GM12891 (cell line): ENCODE data around the gene FOXI1.

ENCODE experiments used
- DNase-seq: peaks from one replicate; pipeline ENCODE4 v3.0.0; 2011; ENCODE audit warnings: low spot score; ENCODE audit not compliant: insufficient read length
- FAIRE-seq: peaks from 2 replicates; lab custom pipeline; 2011; peaks lifted over from hg19 to GRCh38; lab: Jason Lieb, UNC
- PAX5 ChIP-seq: IDR thresholded peaks from 2 replicates; pipeline ENCODE4 v1.6.1; 2011; ENCODE audit warnings: low read length, moderate library complexity, mild to moderate bottlenecking; ENCODE audit not compliant: insufficient read depth, severe bottlenecking
- POLR2A ChIP-seq: IDR thresholded peaks from 2 replicates; pipeline ENCODE4 v1.6.1; 2011; ENCODE audit warnings: low read depth, low read length, control low read depth
- POLR2AphosphoS5 ChIP-seq: IDR thresholded peaks from 2 replicates; pipeline ENCODE4 v1.6.1; 2011; ENCODE audit warnings: low read depth, low read length, control low read depth
- POU2F2 ChIP-seq: IDR thresholded peaks from 2 replicates; pipeline ENCODE4 v1.6.1; 2011; ENCODE audit warnings: low read depth, mild to moderate bottlenecking, control low read depth, low read length, moderate library complexity
- SPI1 ChIP-seq: IDR thresholded peaks from 2 replicates; pipeline ENCODE4 v1.6.1; 2011; ENCODE audit warnings: low read depth, low read length, control low read depth
- TAF1 ChIP-seq: IDR thresholded peaks from 2 replicates; pipeline ENCODE4 v1.6.1; 2011; ENCODE audit warnings: low read depth, low read length, control low read depth

Gene FOXI1

DNA sequence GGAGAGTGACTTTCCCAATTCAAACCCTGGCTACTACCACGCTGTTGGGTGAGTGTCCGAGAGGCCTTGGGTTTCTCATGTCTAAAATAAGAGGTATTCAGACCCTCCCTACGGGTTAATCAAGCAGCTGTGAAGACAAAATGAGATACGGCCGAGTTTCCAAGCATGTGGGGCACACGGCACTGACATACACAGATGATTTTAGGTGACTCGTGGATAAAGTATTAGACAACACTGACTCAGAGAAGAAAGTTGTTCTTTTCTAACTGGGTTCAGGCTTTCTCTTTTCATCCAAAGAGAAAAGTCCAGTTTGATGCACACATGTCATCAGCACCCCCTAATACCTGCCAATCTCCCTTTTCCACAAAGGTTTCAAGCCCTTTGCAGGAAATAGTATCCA is 15.6 kb downstream of the FOXI1 start:
- TF ChIP-seq TAF1 (no peak), PAX5 (no peak), POU2F2 (no peak), POLR2AphosphoS5 (no peak), POLR2A (no peak), SPI1 (no peak)
- no peak for DNase-seq
- no peak for FAIRE-seq

DNA sequence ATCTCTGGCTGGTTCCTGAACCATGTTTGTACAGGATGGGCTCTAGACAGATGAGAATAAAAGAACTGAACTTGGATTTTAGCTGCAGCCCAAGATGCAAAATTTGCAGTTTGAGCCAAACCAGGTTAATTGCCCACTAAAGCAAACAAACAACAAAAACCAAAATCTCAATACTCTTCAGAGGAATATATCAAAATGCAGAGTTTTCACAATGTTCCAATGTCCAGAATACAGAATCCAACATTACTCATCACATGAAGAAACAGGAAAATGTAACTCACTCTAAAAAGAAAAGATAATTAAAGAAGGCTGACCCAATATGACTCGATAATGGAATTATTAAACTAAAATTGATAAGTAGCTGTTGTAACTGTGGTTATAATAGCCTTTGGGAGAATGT is 20.4 kb downstream of the FOXI1 start:
- no peak for TF ChIP-seq POLR2A
- TF ChIP-seq SPI1 = no peak
- TF ChIP-seq POU2F2 = no peak
- no peak for TF ChIP-seq TAF1
- TF ChIP-seq POLR2AphosphoS5 = no peak
- TF ChIP-seq PAX5 = no peak
- DNase-seq = no peak
- no peak for FAIRE-seq

DNA sequence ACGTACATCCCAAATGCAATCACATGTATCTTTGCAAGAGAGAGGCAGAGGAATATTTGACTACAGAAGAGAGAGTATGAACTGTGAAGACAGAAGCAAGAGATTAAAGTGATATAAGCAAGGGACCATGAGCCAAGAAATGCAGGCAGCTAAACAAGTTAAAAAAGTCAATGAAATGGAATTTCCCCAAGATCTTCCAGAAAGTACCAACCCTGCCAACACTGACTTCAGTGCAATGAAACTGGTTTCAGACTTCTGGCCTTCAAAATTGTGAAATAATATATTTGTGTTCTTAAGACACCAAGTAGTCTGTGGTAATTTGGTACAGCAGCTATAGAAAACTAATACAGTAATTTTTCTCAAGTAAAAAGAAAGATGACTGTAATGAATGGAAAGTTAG is 20.9 kb downstream of the FOXI1 start:
- no peak for DNase-seq
- TF ChIP-seq POLR2A = no peak
- TF ChIP-seq PAX5 = no peak
- TF ChIP-seq TAF1 = no peak
- TF ChIP-seq POLR2AphosphoS5 = no peak
- no peak for TF ChIP-seq POU2F2
- no peak for TF ChIP-seq SPI1
- FAIRE-seq = no peak

DNA sequence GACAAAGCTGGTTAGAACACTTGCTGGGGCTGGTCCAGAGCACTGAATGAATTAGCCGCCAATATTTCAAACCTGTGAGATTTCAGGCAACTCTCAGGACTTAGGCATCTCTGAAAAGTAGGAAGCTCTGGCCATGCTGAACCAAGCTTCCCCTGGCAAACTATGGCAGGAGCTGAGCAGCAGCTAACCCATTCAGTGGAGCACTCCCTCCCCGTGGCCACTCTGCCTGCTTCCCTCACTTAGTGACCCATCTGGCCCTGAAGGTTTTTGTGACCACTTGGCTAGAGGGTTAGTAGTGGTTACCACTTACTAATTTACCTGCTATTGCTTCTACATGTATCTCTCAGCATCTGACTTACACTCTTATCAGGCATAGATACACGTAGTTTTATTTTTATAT is 25.5 kb downstream of the FOXI1 start:
- no peak for TF ChIP-seq TAF1
- no peak for TF ChIP-seq PAX5
- TF ChIP-seq POU2F2 = no peak
- TF ChIP-seq SPI1 = no peak
- no peak for TF ChIP-seq POLR2A
- no peak for TF ChIP-seq POLR2AphosphoS5
- no peak for DNase-seq
- no peak for FAIRE-seq

DNA sequence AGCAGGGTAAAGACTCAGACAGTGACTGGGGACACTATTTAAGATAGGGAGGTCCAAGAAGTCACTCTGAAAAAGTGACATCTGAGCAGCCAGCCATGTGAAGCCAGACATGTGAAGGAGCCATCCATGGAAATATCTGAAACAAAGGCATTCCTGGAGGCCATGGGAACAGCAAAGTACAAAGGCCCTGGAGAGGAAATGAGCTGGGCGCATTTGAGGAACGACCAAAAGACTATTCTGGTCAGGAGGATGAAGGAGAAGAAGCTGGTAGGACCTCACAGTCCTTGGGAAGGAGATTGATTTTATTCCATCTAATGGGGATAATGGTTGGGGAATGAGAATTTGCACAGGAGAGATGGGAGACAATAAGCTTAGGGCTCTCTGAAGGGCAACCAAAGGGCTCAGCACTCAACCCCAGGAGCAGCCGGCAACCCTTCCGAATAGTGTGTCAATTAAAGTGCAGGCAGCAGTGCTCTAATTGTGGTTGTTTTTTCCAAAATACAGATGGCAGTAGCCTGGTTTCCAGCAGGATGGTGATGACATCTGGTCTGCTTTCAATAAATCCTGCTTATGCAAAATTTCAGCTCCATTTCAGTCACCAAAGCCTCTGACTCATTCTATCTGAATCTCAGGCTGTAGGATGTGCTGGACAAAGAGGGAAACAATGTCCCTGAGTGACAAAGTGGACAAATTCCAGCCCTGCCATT is 26.7 kb downstream of the FOXI1 start:
- DNase-seq (no peak), FAIRE-seq (no peak)
- TF ChIP-seq POLR2AphosphoS5 = no peak

DNA sequence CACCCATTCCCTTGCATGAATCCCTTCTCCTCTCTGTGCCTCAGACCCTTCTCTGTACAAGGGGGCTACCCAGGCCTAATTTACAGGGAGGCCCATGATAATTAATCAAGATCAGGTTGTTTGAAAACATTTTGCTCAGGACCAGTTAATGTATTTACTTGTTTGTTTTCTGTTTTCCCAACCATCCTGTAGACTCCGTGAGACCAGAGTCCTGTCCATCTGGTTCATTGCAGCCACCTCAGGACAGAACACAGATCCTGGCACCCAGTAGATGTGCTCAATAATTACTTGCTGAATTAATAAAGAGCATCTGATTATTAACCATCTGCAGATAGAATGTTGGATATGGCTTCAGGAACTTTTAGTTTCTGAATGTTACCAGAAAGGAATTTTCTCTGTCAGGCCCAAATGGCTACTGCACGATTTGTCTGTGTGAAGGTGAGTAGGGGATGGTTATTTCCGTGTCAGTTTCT is 27.3 kb downstream of the FOXI1 start:
- no peak for DNase-seq
- TF ChIP-seq POU2F2 (no peak), SPI1 (no peak), PAX5 (no peak), POLR2A (no peak), POLR2AphosphoS5 (no peak), TAF1 (no peak)
- no peak for FAIRE-seq

DNA sequence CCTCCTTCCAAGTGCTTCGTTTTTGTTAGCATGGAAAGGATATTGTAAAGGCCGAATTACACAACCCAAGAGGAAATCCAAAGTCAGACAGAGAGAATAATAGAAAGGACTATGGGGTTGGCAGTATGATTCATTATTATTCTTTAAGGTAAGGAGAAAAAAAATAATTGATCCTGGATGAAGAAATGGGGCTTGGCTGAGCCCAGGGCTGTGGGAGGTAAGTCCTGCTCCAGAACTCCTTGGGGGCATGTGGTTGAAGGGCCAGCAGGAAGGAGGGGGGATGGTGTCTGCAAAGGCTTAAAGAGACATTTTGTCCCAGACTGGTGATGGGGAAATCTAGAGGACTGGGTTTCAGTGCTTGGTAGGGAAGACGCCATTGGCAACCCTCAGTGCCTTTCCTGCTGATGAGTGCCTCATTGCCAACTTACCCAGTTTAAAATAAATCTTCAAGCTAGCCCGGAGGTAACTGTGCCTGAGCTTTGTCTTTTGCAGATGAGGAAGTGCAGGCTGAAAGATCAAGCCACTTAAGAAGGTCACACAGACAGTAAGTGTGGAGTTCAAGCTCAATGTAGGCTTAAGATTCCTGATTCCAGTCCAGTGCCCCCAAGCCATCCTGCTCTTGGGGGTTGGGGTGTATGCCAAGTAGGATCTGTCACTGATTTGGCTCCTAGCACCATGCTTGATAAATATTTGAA is 30.2 kb downstream of the FOXI1 start:
- no peak for FAIRE-seq
- no peak for DNase-seq
- no peak for TF ChIP-seq SPI1
- no peak for TF ChIP-seq POLR2AphosphoS5
- no peak for TF ChIP-seq POU2F2
- no peak for TF ChIP-seq TAF1
- TF ChIP-seq POLR2A = no peak
- no peak for TF ChIP-seq PAX5

DNA sequence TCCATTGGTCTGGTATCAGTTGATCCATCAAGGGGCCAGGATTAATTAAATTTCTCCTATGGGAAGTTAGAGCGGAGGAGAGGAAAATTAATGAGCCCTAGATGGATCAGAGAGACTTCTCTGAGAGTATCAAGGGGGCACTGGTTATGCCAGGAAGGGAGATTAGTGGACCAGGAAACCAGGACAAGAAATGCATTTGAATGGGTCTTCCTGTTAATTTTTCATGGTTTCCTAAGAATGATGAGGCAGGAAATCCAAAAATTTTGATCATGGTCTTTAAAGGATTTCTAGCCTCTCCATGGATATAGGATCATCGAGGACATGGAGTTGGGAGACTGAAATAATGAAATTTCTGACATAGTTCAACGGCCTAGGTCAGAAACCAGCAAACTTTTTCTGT is 30.8 kb downstream of the FOXI1 start:
- no peak for DNase-seq
- no peak for FAIRE-seq
- TF ChIP-seq TAF1 (no peak), POLR2AphosphoS5 (no peak), POLR2A (no peak), POU2F2 (no peak), PAX5 (no peak), SPI1 (no peak)

DNA sequence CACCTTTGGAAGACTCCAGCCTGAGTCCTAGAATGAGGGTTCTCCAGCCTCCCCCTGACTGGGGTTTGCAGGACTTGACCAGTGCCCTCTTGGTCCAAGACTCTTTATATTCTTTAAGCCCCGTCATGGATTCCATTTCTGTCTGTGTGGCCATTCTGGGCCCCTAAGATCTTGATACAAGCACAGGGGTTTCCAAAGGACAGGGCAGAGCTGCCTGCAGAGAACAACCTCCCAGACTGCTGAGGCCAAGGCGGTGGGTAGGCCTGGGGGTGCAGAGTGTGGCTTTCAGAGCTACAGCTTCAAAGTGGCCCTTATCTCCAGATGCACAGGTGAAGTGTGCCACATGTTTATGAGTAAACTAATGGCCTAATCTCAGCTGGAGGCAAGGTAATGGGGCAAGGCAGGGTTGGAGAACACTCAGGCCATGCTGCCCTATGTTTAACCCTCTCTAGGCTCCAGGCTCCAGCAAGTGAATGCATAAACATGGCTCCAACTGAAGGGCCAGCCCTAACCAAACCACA is 32.1 kb downstream of the FOXI1 start:
- no peak for DNase-seq
- TF ChIP-seq POU2F2 (no peak), SPI1 (no peak), PAX5 (no peak), POLR2AphosphoS5 (no peak), POLR2A (no peak), TAF1 (no peak)
- FAIRE-seq = no peak

DNA sequence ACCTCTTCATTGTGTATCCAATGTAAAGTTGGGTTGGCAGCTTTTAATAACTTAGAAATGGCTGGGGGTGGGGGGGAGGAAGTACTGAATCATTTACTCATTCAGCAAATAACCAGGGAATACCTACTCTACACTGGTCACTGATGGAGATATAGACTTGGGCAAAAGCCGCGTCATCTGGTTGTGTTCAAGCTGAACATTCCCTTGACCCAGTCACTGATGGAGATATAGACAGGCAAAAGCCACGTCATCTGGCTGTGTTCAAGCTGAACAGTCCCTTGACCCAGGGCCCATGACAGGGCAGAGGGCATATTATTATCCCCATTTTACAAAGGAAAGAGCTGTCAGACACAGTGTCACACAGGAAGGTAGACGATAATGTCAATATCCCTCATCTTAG is 32.6 kb downstream of the FOXI1 start:
- DNase-seq (no peak), FAIRE-seq (no peak)
- TF ChIP-seq POLR2A = no peak
- TF ChIP-seq PAX5 = no peak
- no peak for TF ChIP-seq SPI1
- no peak for TF ChIP-seq TAF1
